HG02678 (cell line): ENCODE measurements around the gene SLC25A39.
"Not testable (repeated sequence)": the region's sequence is repeated elsewhere in the genome, so short reads cannot be mapped to it uniquely, and the experiment has no call there.

ENCODE experiments used
- ATAC-seq: cut with Tn5 transposase; IDR thresholded peaks from one replicate; pipeline ENCODE4 v1.9.1; 2021; ENCODE audit warnings: mild to moderate bottlenecking, moderate library complexity; ENCODE audit not compliant: unreplicated experiment

The SLC25A39 gene

DNA sequence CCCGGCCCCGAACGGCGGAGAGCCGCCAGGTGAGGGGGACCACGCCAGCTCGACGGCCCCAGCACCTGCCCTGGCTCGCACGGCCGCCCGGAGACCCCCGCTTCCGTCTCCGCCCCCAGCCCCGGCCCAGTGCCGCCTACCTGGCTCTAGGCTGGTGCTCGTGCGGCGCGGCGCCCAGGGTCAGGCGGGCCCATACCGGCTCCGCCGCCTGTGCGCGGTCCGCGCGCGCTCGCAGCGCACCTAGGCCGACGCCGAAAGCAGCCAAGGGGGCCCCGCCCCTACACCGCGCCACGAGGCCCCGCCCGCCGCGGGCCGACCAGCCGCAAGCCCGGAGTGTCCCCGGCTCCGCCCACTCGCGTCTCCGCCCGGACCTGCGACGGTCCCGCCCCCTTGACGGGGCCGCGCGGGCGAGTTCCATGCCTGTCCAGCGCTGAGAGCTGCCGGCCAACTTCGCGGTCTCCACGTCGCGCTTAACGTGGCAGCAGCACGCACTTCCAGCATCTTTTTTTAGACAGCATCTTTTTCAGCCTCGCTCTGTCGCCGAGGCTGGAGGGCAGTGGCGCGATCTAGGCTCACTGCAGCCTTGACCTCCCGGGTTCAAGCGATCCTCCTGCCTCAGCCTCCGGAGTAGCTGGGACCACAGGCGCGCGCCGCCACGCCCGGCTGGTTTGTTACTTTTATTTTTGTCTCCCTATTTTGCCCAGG, at the start of gene SLC25A39:
SLC25A39 (minus strand) TSS at position 253 of the 705 bp plus-strand sequence. CDS start 1,261 bp downstream, outside the sequence.
- ATAC-seq, result peak; percentile 77

- no peak for ATAC-seq
Observed at GRCh38 chr17:44372036-44372435, 47.4 kb upstream of the SLC25A39 start.

- not testable (repeated sequence) for ATAC-seq
Observed at GRCh38 chr17:44369414-44370023, 44.9 kb upstream of the SLC25A39 start.

DNA sequence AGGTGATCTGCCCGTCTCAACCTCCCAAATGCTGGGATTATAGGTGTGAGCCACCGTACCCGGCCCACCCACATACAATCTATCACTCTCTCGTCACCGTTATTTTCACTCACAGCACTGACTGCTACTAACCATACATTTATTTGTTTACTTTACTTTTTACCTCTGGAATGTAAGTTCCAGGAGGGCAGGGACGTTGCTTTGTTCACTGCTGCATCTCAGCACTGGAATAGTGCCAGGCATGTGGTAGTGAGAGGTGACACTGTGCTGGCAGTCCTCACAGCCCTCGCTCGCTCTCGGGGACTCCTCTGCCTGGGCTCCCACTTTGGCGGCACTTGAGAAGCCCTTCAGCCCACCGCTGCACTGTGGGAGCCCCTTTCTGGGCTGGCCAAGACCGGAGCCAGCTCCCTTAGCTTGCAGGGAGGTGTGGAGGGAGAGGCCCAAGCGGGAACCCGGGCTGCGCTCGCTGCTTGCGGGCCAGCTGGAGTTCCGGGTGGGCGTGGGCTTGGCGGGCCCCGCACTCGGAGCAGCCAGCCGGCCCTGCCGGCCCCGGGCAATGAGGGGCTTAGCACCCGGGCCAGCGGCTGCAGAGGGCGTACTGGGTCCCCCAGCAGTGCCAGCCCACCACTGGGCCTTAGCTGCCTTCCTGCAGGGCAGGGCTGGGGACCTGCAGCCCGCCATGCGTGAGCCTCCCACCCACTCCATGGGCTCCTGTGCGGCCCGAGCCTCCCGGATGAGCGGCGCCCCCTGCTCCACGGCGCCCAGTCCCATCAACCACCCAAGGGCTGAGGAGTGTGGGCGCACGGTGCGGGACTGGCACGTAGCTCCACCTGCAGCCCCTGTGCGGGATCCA, 44.0 kb upstream of the SLC25A39 start:
- not testable (repeated sequence) for ATAC-seq

GRCh38 chr17:44367231-44367979, 42.8 kb upstream of the SLC25A39 start:
- no peak for ATAC-seq

DNA sequence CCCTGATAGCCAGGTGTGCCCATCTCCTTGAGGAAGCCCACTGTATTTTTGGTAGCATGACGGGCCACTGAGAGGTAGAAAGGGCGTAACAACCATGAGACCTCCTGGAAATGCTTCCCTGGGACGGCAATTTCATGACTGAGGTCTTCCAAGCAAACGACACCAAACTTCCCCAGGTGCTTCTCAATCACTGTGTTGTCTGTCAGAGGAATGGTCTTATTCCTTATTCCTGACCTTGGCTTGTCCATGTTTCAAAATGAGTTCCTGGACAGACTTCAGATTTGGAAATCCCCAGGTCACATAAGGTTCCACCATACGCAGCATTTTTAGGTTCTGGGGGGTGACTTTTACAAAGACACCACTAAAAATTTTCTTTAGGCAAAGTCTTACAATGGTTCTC, 40.4 kb upstream of the SLC25A39 start:
- not testable (repeated sequence) for ATAC-seq

- ATAC-seq, result peak; percentile 66
Observed at GRCh38 chr17:44363613-44364159, 39.1 kb upstream of the SLC25A39 start, which contains the start of gene FAM171A2. FAM171A2 (minus strand) TSS chr17:44363853; CDS start chr17:44363714, 139 bp downstream.

DNA sequence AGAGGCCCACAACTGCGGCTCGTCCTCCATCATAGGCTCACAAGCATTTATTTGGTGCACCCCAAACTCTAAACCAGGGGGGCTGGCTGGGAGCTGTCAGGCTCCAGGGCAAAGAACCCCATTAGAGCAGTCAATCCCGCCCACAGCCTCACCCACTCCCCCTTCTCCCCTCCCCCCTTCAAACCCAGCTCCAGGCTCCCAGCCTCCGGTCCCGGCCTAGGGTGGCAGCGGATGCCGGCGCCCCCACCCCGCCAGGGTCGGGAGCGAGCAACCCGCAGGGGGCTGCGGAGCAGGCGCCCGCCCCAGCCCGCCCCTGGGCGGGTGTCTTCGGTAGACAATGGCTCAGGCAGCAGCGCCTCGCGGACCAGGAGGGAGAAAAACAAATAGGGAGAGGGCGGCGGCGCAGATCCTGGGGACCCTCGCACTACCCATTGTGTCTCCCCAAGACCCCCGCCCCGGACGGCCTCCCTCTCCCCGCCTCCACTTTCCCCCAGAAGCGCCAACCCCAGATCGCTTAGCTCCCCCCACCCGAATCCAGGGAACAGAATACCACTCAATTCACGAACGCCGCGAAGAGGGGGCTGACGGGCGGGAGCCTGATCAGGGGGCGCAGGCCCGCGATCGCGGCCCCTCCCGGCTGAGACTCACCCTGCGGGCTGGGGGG, 38.5 kb upstream of the SLC25A39 start:
- ATAC-seq, result no peak

- ATAC-seq, result no peak
Observed at GRCh38 chr17:44362459-44362948, 37.9 kb upstream of the SLC25A39 start.

DNA sequence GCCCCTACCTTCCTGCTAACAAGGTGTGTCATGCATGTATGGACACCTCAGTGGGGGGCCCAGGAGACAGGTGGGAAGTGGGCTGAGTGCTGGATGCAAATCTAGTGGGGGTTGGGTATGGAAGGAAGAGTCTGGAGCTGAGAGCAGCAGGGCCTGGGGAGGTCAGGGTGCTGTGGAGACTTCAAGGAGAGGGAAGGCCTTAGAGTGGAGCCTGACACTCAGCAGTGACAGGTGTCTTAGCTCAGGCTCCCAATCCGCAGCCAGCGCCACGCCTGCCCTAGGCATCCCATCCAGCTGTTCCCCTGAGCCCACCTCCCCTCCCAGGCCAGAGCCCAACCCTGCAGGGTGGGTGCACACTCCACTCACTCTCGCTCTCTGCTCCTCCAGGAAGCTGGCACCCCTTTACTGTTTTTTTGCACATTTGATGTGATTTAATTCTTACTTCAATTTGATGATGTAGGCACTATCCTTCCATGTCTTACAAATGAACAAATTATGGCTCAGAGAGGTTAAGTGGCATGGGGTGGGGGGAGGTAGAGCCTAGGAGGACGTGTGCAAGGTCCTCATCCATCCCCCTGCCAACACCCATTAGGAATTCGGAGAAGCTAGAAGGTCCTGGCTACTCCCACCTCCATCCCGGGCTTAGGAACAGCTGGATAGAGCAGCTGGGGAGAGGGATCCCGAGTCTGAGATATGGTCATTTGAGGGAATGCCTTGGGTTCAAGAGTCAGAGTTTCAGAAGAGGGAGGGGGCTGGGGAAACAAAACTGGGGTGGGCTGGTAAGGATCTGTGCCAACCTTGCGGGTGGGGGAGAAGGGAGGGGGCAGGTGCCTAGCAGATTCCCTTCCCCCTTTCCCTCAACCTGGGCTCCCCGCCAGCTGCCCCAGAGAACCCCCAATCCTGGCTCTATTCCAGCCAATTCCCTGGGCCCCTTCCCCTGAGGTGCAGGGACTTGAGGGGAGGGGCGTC, 37.0 kb upstream of the SLC25A39 start:
- ATAC-seq, result no peak

DNA sequence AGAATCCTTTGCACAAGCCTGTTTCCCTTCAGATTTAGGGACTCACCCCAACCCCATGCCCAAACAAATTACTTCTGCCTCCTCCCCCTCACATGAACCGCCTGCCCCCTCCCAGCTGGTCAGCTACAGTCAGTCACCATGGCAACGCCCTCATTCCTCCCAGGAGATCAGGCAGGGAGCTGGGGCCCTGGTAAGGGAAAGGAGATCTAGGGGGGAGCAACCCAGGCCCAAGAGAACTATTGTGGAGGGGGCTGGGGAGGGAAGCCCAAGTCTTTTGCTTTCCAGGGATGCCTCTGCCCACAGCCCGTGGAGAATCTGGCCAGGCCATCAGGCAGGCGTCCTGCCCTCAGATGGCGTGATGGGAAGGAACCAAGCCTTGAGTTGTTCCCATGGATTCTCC, 36.2 kb upstream of the SLC25A39 start:
- ATAC-seq, result no peak

DNA sequence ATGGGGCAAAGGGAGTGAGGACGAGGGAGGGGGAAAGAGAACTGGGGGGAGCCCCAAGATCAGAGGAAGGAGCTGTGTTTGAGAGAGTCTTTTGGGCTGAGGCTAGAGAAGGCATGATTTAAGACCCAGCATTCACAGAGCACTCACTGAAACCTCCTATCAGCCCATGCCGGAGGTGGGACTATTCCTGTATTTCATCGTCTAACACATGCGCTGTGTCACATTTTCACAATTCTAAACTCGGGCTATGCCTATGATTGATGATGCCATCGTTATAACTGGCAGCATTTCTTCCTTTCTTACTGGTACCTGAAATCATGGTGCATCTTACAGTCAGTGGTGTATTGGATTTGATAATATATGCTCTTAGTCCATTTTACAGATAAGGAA, 35.5 kb upstream of the SLC25A39 start:
- no peak for ATAC-seq

GRCh38 chr17:44359458-44360143, 35.0 kb upstream of the SLC25A39 start:
- ATAC-seq, result no peak

DNA sequence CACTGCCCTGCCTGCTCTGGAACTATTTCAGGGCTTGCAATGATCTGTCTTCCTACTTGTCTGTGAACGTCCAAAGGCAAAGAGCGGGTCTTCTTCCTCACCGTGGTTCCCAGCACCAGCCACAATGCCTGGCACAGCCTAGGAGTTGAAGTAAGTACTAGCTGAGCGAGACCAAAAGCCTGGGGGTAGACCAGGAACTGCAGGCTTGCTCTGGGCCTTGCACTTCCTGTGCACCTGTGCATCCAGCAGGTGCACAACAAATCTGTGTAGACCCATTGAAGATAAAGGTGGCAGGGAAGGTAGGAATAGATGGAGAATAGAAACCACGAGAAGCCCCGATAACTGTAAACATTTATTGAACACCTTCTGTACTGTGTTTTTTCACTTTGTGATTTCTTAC, 34.4 kb upstream of the SLC25A39 start:
- no peak for ATAC-seq

DNA sequence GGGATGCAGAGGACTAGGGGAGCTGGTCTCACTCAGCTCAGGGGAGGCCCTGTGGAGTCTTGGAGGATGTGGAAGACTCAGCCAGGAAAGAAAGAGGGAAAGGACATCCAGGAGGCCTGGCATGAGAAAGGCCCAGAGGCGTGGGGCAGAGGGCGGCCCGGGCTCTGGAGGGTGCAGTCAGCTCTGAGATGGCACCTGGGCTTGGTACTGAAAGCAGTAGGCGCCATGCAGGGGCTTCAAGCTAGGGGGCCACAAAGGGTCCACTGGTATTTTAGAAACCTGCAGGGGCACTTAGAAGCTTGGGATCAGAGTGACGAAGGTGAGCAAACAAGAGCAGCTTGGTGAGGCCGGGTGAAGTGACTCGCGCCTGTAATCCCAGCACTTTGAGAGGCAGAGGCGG, 33.4 kb upstream of the SLC25A39 start:
- no peak for ATAC-seq

GRCh38 chr17:44356241-44356640, 31.6 kb upstream of the SLC25A39 start:
- no peak for ATAC-seq

DNA sequence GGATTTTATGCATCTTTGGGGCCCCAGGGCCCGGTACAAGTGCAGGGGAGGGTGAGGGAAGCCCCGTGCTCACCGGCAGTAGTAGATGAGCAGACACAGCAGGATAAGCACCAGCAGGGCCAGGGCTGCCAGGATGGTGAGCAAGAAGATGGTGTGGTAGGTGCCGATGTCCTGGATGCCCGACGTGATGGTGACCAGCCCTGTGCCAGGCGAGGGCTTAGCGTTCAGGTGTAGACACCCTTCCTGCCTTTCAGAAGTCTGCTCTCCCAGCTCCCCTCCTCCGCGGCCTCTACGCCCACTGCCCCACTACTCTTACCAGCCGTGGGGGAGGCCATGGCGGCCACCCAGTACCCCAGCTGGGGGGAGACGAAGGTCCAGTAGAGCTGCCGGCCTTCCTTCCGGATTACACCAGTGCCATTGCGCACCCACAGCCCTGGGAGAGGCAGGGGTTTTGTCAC, 31.0 kb upstream of the SLC25A39 start:
- ATAC-seq, result no peak
